Mucosa of rectum (tissue), 2 donors: ENCODE measurements around the gene COL23A1.
"Not testable (repeated sequence)": the region's sequence is repeated elsewhere in the genome, so short reads cannot be mapped to it uniquely, and the experiment has no call there.

Source experiments
- H3K27ac ChIP-seq, 2 donors: one replicate each; pipeline ENCODE4 v1.7.0; 2013; ENCODE audit warnings: inconsistent platforms in 2 of 2, low read depth in 2 of 2, low read length in 2 of 2
- H3K27me3 ChIP-seq, 2 donors: one replicate each; pipeline ENCODE4 v1.7.0; 2013; ENCODE audit warnings: low read length in 2 of 2; ENCODE audit not compliant: control insufficient read depth in 2 of 2, insufficient read depth in 2 of 2
- H3K36me3 ChIP-seq, 2 donors: one replicate each; pipeline ENCODE4 v1.7.0; 2013; ENCODE audit warnings: low read length in 2 of 2; ENCODE audit not compliant: control insufficient read depth in 2 of 2, insufficient read depth in 2 of 2
- H3K4me1 ChIP-seq, 2 donors: one replicate each; pipeline ENCODE4 v1.7.0; 2013; ENCODE audit warnings: low read length in 2 of 2, mild to moderate bottlenecking in 1 of 2; ENCODE audit not compliant: control insufficient read depth in 2 of 2, insufficient read depth in 2 of 2
- H3K4me3 ChIP-seq, 2 donors: one replicate each; pipeline ENCODE4 v1.7.0; 2013; ENCODE audit warnings: low read length in 2 of 2
- H3K9ac ChIP-seq, 2 donors: one replicate each; pipeline ENCODE4 v1.7.0; 2013; ENCODE audit warnings: low read length in 2 of 2, low read depth in 1 of 2, mild to moderate bottlenecking in 1 of 2
- H3K9me3 ChIP-seq, 2 donors: one replicate each; pipeline ENCODE4 v1.7.0; 2013; ENCODE audit warnings: low read length in 2 of 2; ENCODE audit not compliant: control insufficient read depth in 2 of 2
- donor health status: healthy.
- donor health status: Normal muscosa, but diverticular disease.

Gene COL23A1

DNA sequence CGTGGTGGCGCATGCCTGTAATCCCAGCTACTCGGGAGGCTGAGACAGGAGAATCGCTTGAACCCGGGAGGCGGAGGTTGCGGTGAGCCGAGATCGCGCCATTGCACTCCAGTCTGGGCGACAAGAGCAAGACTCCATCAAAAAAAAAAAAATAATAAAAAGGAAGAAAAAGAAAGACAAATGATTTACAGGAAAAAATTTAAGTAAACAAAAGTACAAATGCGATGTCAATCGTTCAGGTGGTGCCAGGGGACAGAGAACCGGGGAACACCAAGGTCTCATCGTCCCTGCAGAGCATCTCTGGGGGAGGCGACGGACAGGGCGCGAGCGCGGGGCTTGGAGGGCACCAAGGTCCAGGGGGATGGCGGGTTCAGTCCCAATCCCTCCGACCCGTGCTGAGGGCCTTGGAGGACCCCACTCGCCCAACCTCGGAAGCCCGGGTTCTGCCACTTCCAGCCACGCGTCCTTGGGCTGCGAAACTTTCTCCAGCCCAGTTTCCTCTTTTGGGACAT lies 386.5 kb downstream of the COL23A1 start:
- peaks cover 21 to 25% of the 10 kb centered on the region in 2 donors for H3K36me3 ChIP-seq
- H3K27ac ChIP-seq, result peak overlapping the region; percentile 95 to 98
- no peaks in the 10 kb centered on the region for H3K9me3 ChIP-seq
- H3K4me3 ChIP-seq, result peak overlapping the region; percentile 93 to 98
- H3K4me1 ChIP-seq, result peaks cover 39 to 41% of the 10 kb centered on the region in 2 donors
- peak overlapping the region; percentile 68 to 98 for H3K9ac ChIP-seq
- H3K27me3 ChIP-seq, result no peaks in the 10 kb centered on the region

DNA sequence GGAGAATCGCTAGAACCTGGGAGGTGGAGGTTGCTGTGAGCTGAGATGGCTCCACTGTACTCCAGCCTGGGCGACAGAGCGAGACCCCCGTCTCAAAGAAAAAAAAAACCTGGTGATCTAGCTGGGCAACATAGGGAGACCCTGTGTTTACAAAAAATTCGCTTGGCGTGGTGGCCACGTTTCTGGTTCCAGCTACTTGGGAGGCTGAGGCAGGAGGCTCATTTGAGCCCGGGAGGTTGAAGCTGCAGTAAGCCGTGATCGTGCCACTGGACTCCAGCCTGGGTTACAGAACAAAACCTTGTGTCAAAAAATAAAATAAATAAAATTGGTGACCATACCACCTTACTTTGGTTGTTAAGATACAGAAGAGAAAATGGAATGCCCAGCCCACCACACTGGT lies 387.7 kb downstream of the COL23A1 start:
- H3K4me1 ChIP-seq, result peaks cover 28 to 29% of the 10 kb centered on the region in 2 donors
- peaks cover 10 to 14% of the 10 kb centered on the region in 2 donors for H3K36me3 ChIP-seq
- H3K9me3 ChIP-seq, result no peaks in the 10 kb centered on the region
- H3K27me3 ChIP-seq, result no peaks in the 10 kb centered on the region
- H3K4me3 ChIP-seq, result no peak overlapping the region
- H3K9ac ChIP-seq, result no peak overlapping the region
- peak overlapping the region in 1 of 2 donors; percentile 19 for H3K27ac ChIP-seq

DNA sequence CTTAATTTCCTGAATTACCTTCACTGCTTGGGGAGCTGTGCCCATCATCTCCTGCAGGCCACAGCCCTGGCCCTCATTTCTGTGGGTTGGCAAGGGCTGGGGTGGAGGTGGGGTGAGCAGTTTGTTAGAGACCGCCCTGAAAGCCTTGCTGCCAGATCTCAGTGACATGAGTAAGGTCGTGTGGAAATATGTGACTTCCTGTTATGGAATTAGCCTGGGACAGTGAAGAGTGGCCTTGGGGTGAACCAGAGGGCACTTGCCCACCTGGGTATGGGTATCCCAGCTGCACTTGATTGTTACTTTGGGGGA lies 388.3 kb downstream of the COL23A1 start:
- Histone ChIP-seq H3K27ac (peak overlapping the region in 1 of 2 donors; percentile 19), H3K9ac (no peak overlapping the region), H3K4me1 (peaks cover 22% of the 10 kb centered on the region in 2 donors), H3K27me3 (no peaks in the 10 kb centered on the region), H3K9me3 (no peaks in the 10 kb centered on the region), H3K4me3 (no peak overlapping the region), H3K36me3 (peaks cover 5 to 9% of the 10 kb centered on the region in 2 donors)

DNA sequence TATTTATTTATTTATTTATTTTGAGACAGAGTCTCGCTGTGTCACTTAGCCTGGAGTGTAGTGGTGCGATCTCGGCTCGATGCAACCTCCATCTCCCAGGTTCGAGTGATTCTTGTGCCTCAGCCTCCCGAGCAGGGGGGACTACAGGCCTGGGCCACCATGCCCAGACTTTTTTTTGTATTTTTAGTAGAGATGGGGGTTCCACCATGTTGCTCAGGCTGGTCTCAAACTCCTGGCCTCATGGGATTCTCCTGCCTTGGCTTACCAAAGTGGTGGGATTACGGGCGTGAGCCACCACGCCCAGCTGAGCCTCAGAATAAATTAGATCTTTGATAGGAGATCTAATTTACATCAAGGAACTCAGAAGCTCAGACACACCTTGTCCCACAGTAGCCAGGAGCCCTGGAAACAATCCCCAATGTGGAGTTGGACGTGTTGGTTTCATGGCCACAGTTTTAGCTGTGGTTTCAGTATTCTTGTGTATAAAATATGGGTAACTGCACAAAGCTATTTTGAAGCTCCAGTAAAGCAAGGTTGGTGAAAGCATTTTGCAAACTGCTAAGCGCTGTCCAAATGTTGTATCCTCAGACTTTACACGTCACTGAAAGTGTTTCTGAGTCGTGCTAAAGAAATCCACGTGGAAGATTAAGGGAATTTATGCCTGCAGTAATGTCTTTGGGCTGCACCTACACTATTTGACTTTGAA lies 388.8 kb downstream of the COL23A1 start:
- H3K9me3 ChIP-seq, result no peaks in the 10 kb centered on the region
- no peaks in the 10 kb centered on the region for H3K27me3 ChIP-seq
- H3K4me1 ChIP-seq, result peaks cover 17% of the 10 kb centered on the region in 2 donors
- H3K9ac ChIP-seq, result no peak overlapping the region
- H3K36me3 ChIP-seq, result peaks cover 4 to 5% of the 10 kb centered on the region in 2 donors
- H3K4me3 ChIP-seq, result no peak overlapping the region
- peak overlapping the region in 1 of 2 donors; percentile 19 for H3K27ac ChIP-seq

DNA sequence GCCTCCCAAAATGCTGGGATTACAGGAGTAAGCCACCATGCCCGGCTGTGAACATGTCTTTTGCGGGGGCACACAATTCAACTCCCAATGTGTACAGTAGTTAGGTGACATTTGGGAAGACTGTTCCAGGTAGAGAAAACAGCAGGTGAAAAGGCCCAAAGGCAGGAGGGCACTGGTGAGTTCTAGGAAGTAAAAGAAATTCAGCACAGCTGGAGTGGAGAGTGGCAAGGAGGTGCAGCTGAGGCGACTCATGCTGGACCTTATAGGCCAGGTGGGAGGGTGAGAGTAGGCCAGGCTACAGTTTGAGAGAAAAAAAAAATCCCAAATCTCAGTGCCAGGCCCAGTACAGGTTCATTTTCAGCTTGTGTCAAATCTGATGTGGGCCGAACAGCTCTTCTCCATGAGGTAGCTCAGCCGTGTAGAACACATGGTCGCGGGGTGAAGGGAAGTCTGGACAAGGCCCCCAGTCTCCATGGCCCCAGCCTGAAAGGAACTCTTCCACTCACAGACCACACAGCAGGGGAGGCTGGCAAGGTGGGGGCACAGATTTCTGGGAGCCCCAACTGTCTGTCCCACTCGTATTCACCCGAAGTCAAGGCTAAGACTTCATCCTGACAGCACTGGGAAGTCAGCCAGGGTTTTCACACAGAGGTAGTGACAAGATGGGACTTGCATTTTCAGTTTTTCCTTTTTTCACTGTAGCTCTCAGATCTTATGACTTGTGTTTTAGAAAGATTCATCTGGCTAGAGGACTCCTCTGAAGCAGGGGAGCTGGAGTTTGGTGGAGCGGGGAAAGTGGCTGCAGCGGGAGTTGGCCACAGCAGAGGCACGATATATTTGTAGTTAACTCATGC lies 390.4 kb downstream of the COL23A1 start:
- Histone ChIP-seq H3K9me3 (no peaks in the 10 kb centered on the region), H3K27ac (no peak overlapping the region), H3K9ac (no peak overlapping the region), H3K4me1 (peaks cover 10 to 11% of the 10 kb centered on the region in 2 donors), H3K27me3 (no peaks in the 10 kb centered on the region), H3K36me3 (no peaks in the 10 kb centered on the region), H3K4me3 (no peak overlapping the region)

DNA sequence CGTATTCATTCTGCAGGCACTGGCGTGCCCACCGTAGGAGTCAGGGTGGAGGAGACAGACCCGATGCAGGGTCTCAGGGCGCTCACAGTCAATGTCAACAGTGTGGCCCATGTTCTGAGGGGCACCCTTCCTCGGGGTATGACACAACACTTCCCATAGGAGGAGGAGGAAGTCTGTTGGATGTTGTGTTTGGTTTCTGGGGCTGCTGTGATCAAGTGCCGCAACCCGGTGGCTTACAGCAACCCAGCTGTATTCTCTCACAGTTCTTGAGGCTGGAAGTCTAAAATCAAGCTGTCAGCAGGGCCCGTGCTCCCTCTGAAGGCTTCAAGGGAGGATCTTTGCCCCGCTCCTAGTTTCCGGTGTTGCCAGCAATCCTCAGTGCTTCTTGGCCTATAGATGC lies 391.5 kb downstream of the COL23A1 start:
- Histone ChIP-seq H3K27ac (no peak overlapping the region), H3K36me3 (no peaks in the 10 kb centered on the region), H3K4me1 (peaks cover 7 to 8% of the 10 kb centered on the region in 2 donors), H3K9me3 (no peaks in the 10 kb centered on the region), H3K9ac (no peak overlapping the region), H3K4me3 (no peak overlapping the region), H3K27me3 (no peaks in the 10 kb centered on the region)

DNA sequence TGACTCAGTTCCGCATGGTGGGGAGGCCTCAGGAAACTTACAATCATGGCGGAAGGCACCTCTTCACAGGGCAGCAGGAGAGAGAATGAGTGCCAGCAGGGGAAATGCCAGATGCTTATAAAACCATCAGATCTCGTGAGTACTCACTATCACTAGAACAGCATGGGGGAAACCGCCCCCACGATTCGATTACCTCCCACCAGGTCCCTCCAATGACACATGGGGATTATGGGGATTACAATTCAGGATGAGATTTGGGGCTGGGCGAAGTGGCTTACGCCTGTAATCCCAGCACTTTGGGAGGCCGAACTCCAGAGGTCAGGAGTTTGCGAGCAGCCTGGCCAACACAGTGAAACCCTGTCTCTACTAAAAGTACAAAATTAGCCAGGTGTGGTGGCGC lies 392.0 kb downstream of the COL23A1 start:
- not testable (repeated sequence) for H3K9me3 ChIP-seq, H3K36me3 ChIP-seq, H3K9ac ChIP-seq, H3K4me1 ChIP-seq, H3K27ac ChIP-seq, H3K4me3 ChIP-seq, H3K27me3 ChIP-seq

DNA sequence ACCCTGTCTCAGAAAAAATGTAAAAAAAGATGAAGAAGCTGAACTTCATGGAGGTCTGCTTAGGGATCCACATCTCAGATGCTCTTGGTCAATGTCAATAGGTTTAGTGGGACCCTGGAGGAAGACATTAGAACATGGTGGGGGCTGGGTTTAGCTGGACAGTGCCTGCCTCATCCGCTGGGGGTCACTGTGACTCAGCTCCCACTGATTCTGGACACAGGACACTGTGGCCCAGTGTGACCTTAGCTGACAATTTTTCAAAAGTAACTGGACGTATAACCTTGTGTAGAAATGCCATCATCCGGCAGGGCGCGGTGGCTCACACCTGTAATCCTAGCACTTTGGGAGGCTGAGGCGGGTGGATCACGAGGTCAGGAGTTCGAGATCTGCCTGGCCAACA lies 393.2 kb downstream of the COL23A1 start:
- no peaks in the 10 kb centered on the region for H3K27me3 ChIP-seq
- H3K27ac ChIP-seq, result no peak overlapping the region
- H3K9ac ChIP-seq, result no peak overlapping the region
- H3K9me3 ChIP-seq, result no peaks in the 10 kb centered on the region
- H3K4me3 ChIP-seq, result no peak overlapping the region
- H3K4me1 ChIP-seq, result peaks cover 5% of the 10 kb centered on the region in 2 donors
- H3K36me3 ChIP-seq, result no peaks in the 10 kb centered on the region

DNA sequence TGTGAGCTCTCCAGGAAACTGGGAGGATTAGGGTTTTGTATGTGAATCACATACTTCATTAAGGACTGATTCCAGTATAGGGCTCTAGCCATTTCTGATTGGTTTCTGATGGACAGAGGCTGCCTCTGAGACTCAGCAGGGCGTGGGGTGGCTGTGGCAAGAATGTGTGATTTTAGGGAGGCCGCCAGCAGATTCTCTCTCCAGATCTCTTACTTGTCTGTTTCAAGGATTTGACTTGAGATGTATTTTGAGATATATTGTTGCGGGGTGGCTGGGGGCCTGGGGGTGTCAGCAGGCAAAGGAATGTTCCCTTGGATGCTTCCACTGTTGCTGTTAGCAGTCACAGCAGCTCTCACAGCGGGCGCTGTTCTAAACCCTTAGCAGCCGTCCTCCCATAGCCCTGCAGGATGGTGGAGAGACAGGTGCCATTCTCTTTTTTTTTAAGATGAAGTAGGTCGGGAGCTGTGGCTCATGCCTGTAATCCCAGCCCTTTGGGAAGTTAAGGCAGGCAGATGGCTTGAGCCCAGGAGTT lies 393.8 kb downstream of the COL23A1 start:
- Histone ChIP-seq H3K27ac (no peak overlapping the region), H3K36me3 (no peaks in the 10 kb centered on the region), H3K9me3 (no peaks in the 10 kb centered on the region), H3K9ac (no peak overlapping the region), H3K4me3 (no peak overlapping the region), H3K4me1 (no peaks in the 10 kb centered on the region), H3K27me3 (no peaks in the 10 kb centered on the region)

DNA sequence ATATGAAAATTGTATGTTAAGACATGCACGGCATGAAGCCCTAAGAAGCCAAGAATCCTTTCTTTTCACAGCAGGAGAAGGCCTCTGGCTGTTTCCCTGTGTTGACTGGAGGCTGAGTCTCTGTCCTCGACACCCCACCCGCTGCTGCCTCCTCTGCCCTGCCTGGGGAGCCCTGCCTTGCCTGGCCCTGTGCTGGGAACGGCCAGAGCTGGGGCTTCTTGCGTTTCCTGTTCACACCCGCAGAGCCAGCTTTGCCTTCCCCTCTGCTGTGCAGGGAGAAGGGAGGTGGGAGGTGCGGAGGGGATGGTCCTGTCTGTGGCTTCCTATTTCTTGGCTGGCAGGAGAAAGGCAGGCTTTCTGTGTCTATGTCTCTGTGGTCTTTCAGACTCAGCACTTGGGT lies 396.2 kb downstream of the COL23A1 start:
- no peak overlapping the region for H3K9ac ChIP-seq
- H3K9me3 ChIP-seq, result no peaks in the 10 kb centered on the region
- H3K36me3 ChIP-seq, result no peaks in the 10 kb centered on the region
- no peak overlapping the region for H3K4me3 ChIP-seq
- H3K27me3 ChIP-seq, result no peaks in the 10 kb centered on the region
- H3K27ac ChIP-seq, result no peak overlapping the region
- no peaks in the 10 kb centered on the region for H3K4me1 ChIP-seq
